OCI-LY1 (cell line): ENCODE measurements around the gene HTD2.
"Not testable (repeated sequence)": the region's sequence is repeated elsewhere in the genome, so short reads cannot be mapped to it uniquely, and the experiment has no call there.

Experiments used
- H2AFZ ChIP-seq: fragments of 200-600 bp; sonication (generic), shearing (Covaris generic); 2 replicates; pipeline ENCODE4 v1.6.0; 2014; ENCODE audit warnings: antibody characterized with exemption, mild to moderate bottlenecking, low read length
- H3F3A ChIP-seq: fragments of 200-600 bp; sonication (generic), shearing (Covaris generic); 2 replicates; pipeline ENCODE4 v1.6.0; 2014; ENCODE audit warnings: mild to moderate bottlenecking, antibody characterized with exemption, low read length, moderate library complexity; ENCODE audit not compliant: insufficient read depth
- H3K27ac ChIP-seq: fragments of 200-600 bp; sonication (generic); 2 replicates; pipeline ENCODE4 v1.5.1; 2014; ENCODE audit warnings: low read length, mixed run types, mild to moderate bottlenecking, low read depth; ENCODE audit not compliant: poor library complexity, severe bottlenecking
- H3K27me3 ChIP-seq: fragments of 200-600 bp; sonication (generic); 2 replicates; pipeline ENCODE4 v1.6.0; 2014; ENCODE audit warnings: antibody characterized with exemption, mild to moderate bottlenecking, low read length, moderate library complexity; ENCODE audit not compliant: insufficient read depth
- H3K36me3 ChIP-seq: fragments of 200-600 bp; sonication (generic); 2 replicates; pipeline ENCODE4 v1.6.1; 2014; ENCODE audit warnings: mild to moderate bottlenecking, antibody characterized with exemption, low read length, moderate library complexity, mixed read lengths; ENCODE audit not compliant: insufficient read depth
- H3K4me1 ChIP-seq: fragments of 200-600 bp; sonication (generic); 2 replicates; pipeline ENCODE4 v1.5.1; 2014; ENCODE audit warnings: mild to moderate bottlenecking, low read length, moderate library complexity; ENCODE audit not compliant: insufficient read depth, severe bottlenecking
- H3K4me2 ChIP-seq: fragments of 200-600 bp; sonication (generic), shearing (Covaris generic); 2 replicates; pipeline ENCODE4 v1.6.1; 2014; ENCODE audit warnings: low read length
- H3K4me3 ChIP-seq: fragments of 200-600 bp; sonication (generic); 2 replicates; pipeline ENCODE4 v1.5.1; 2014; ENCODE audit warnings: low read length, low read depth, mild to moderate bottlenecking, mixed read lengths; ENCODE audit not compliant: poor library complexity, severe bottlenecking
- H3K79me2 ChIP-seq: fragments of 200-600 bp; shearing (Covaris generic); 2 replicates; pipeline ENCODE4 v1.6.1; 2016; ENCODE audit warnings: mixed run types, low read length, mixed read lengths; ENCODE audit not compliant: insufficient read depth
- H3K9ac ChIP-seq: fragments of 200-600 bp; sonication (generic), shearing (Covaris generic); 2 replicates; pipeline ENCODE4 v1.6.1; 2014; ENCODE audit warnings: mild to moderate bottlenecking, low read length, mixed read lengths
- H3K9me2 ChIP-seq: fragments of 200-600 bp; sonication (generic), shearing (Covaris generic); 2 replicates; pipeline ENCODE4 v1.6.1; 2014; ENCODE audit warnings: low read depth, mild to moderate bottlenecking, low read length, mixed read lengths
- H3K9me3 ChIP-seq: fragments of 200-600 bp; shearing (Covaris generic); 2 replicates; pipeline ENCODE4 v1.6.1; 2014; ENCODE audit warnings: low read length, mixed read lengths
- H4K20me1 ChIP-seq: fragments of 200-600 bp; sonication (generic), shearing (Covaris generic); 2 replicates; pipeline ENCODE4 v1.6.0; 2016; ENCODE audit warnings: mild to moderate bottlenecking, low read length; ENCODE audit not compliant: insufficient read depth
- CTCF ChIP-seq: fragments of 200-600 bp; sonication (generic), shearing (Covaris generic); IDR thresholded peaks from 2 replicates; pipeline ENCODE4 v1.5.1; 2017; ENCODE audit warnings: mild to moderate bottlenecking, antibody characterized with exemption, low read length, moderate library complexity, mixed read lengths
- EZH2 ChIP-seq: fragments of 200-600 bp; sonication (generic), shearing (Covaris generic); IDR thresholded peaks from 2 replicates; pipeline ENCODE4 v1.8.0; 2017; ENCODE audit warnings: borderline replicate concordance, mixed run types, mild to moderate bottlenecking, antibody characterized with exemption, low read length, moderate library complexity, mixed read lengths

Gene HTD2

GRCh38 chr3:58260733-58261132 lies 45.6 kb upstream of the HTD2 start:
- Histone ChIP-seq H3K9me2 (no peaks in the 10 kb centered on the region), H3K9ac (no peak overlapping the region), H4K20me1 (no peaks in the 10 kb centered on the region), H3K4me1 (peaks cover 3% of the 10 kb centered on the region), H3K27ac (no peak overlapping the region), H3K36me3 (no peaks in the 10 kb centered on the region), H3K9me3 (no peaks in the 10 kb centered on the region), H2AFZ (no peak overlapping the region), H3K4me3 (no peak overlapping the region), H3K27me3 (no peaks in the 10 kb centered on the region), H3K4me2 (no peak overlapping the region), H3K79me2 (no peaks in the 10 kb centered on the region), H3F3A (no peaks in the 10 kb centered on the region)
- TF ChIP-seq CTCF (no peak), EZH2 (no peak)

- Histone ChIP-seq H3F3A (no peaks in the 10 kb centered on the region), H3K4me2 (no peak overlapping the region), H3K27ac (no peak overlapping the region), H3K9ac (no peak overlapping the region), H2AFZ (no peak overlapping the region), H3K27me3 (no peaks in the 10 kb centered on the region), H3K4me3 (no peak overlapping the region), H3K4me1 (peaks cover 15% of the 10 kb centered on the region), H3K79me2 (no peaks in the 10 kb centered on the region), H4K20me1 (no peaks in the 10 kb centered on the region), H3K9me3 (no peaks in the 10 kb centered on the region), H3K9me2 (no peaks in the 10 kb centered on the region), H3K36me3 (no peaks in the 10 kb centered on the region)
- TF ChIP-seq EZH2 (no peak), CTCF (no peak)
Measured at GRCh38 chr3:58261954-58262666, 44.2 kb upstream of the HTD2 start.

- Histone ChIP-seq H3K4me3 (no peak overlapping the region), H3K9me3 (no peaks in the 10 kb centered on the region), H3K79me2 (no peaks in the 10 kb centered on the region), H3K4me1 (peaks cover 15% of the 10 kb centered on the region), H3K36me3 (no peaks in the 10 kb centered on the region), H3K27me3 (no peaks in the 10 kb centered on the region), H3K27ac (peak overlapping the region; percentile 16), H3K9me2 (no peaks in the 10 kb centered on the region), H3K9ac (no peak overlapping the region), H3F3A (no peaks in the 10 kb centered on the region), H3K4me2 (no peak overlapping the region; the same call in 1 of the 2 replicates), H2AFZ (no peak overlapping the region), H4K20me1 (no peaks in the 10 kb centered on the region)
- TF ChIP-seq CTCF (no peak), EZH2 (no peak)
Measured at GRCh38 chr3:58266577-58266976, 39.7 kb upstream of the HTD2 start.

GRCh38 chr3:58267543-58267942 lies 38.8 kb upstream of the HTD2 start:
- not testable (repeated sequence) for H3K4me2 ChIP-seq, H3K9me2 ChIP-seq, H3K36me3 ChIP-seq, H3K9me3 ChIP-seq, H3F3A ChIP-seq, H3K4me3 ChIP-seq, H3K27me3 ChIP-seq, H3K79me2 ChIP-seq, H4K20me1 ChIP-seq, H3K27ac ChIP-seq, H3K9ac ChIP-seq, H2AFZ ChIP-seq
- peaks cover 15% of the 10 kb centered on the region for H3K4me1 ChIP-seq
